Endodermal cell (in vitro differentiated cells): ENCODE measurements around the gene RBM17. TPM values are rescaled to one million over a fixed set of nuclear protein-coding genes. Genes with fewer than 3 reads are reported as not detected.

Experiments
- DNase-seq: peaks from one replicate; pipeline ENCODE4 v3.0.0-alpha.2; 2017
- H3K27ac ChIP-seq: 2 replicates; pipeline ENCODE4 v1.5.1; 2013; ENCODE audit warnings: mild to moderate bottlenecking, low read depth, low read length, moderate library complexity
- H3K27me3 ChIP-seq: 2 replicates; pipeline ENCODE4 v1.6.1; 2013; ENCODE audit warnings: mild to moderate bottlenecking, low read length, moderate library complexity; ENCODE audit not compliant: insufficient read depth, control insufficient read depth, poor library complexity, severe bottlenecking
- H3K36me3 ChIP-seq: 2 replicates; pipeline ENCODE4 v1.7.0; 2013; ENCODE audit warnings: mild to moderate bottlenecking, low read length, moderate library complexity; ENCODE audit not compliant: control insufficient read depth, insufficient read depth
- H3K4me1 ChIP-seq: one replicate; pipeline ENCODE4 v1.7.0; 2013; ENCODE audit warnings: low read length; ENCODE audit not compliant: control insufficient read depth, insufficient read depth
- H3K4me3 ChIP-seq: 2 replicates; pipeline ENCODE4 v1.5.1; 2013; ENCODE audit warnings: mild to moderate bottlenecking, low read length, moderate library complexity
- H3K9ac ChIP-seq: 2 replicates; pipeline ENCODE4 v1.6.1; 2013; ENCODE audit warnings: mild to moderate bottlenecking, low read length, moderate library complexity; ENCODE audit not compliant: poor library complexity, severe bottlenecking; ENCODE audit errors: extremely low read depth
- H3K9me3 ChIP-seq: 2 replicates; pipeline ENCODE4 v1.6.1; 2013; ENCODE audit warnings: mild to moderate bottlenecking, low read length, moderate library complexity; ENCODE audit not compliant: control insufficient read depth
- H3K27ac Mint-ChIP-seq: 2 replicates; pipeline ENCODE4 v1.8.0; 2020; ENCODE audit warnings: mixed read lengths
- H3K27me3 Mint-ChIP-seq: 2 replicates; pipeline ENCODE4 v1.8.0; 2021; ENCODE audit warnings: mild to moderate bottlenecking, mixed read lengths; ENCODE audit not compliant: insufficient read depth
- H3K36me3 Mint-ChIP-seq: 2 replicates; pipeline ENCODE4 v1.8.0; 2020; ENCODE audit warnings: low read depth, mixed read lengths
- H3K4me1 Mint-ChIP-seq: 2 replicates; pipeline ENCODE4 v1.8.0; 2020; ENCODE audit warnings: mixed read lengths
- H3K4me3 Mint-ChIP-seq: 2 replicates; pipeline ENCODE4 v1.8.0; 2020; ENCODE audit warnings: mild to moderate bottlenecking, moderate library complexity, mixed read lengths
- H3K9me3 Mint-ChIP-seq: 2 replicates; pipeline ENCODE4 v1.8.0; 2020; ENCODE audit warnings: mild to moderate bottlenecking, mixed read lengths
- WGBS, 2 experiments: methylation state at CpG; one replicate each; pipeline versions ENCODE4 v1.1.5 to v1.1.7; 2013; ENCODE audit warnings: missing lambda C conversion rate in 2 of 2, mixed read lengths in 1 of 2; ENCODE audit not compliant: insufficient coverage in 1 of 2, insufficient read length in 1 of 2; 5-methylcytosine and 5-hydroxymethylcytosine counted together
- total RNA-seq, 2 donors: library from RNA; stranded (reverse); fragmentation: NEBNext Ultra II Directional in 1 of 2; extraction: Animal tissue kit (Norgen Biotek cat#: 25700) in 1 of 2; gene quantifications; 2 replicates in 1 of 2; 3 replicates in 1 of 2; pipeline ENCODE4 v1.2.1, GENCODE V29; 2021
- TF ChIP-seq, protein P1 (sequence below): fragments of 200-600 bp; sonication (generic); conservative IDR thresholded peaks from 2 replicates; pipeline ENCODE4 v1.5.0; 2021; ENCODE audit warnings: antibody characterized with exemption, mild to moderate bottlenecking

RBM17 gene
- total RNA-seq, 2 donors from 2014 or later: 123 to 139 TPM

DNA sequence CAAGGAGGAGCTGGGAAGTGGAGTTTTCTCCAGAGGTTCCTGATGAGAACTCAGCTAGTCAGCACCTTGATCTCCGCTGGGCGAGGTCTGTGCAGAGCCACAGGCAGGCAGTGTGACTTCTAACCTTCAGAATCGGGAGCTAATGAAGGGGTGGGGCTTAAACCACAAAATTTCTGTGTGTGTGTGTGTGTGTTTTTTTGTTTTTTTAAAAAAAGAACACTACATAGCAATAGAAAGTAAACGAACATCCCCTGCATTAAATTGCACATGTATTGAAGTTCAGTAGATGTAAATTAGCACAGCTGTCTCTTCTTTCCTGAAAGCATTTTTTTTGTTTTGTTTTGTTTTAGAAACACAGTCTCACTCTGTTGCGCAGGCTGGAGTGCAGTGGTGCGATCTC lies 46.2 kb downstream of the RBM17 start:
- DNase-seq: no peak
- no peak overlapping the region for H3K4me3 Mint-ChIP-seq
- WGBS, 2 experiments: 88% methylated on average over 6 of the region's 6 CpGs; no CpG with 5 or more reads in 1 of the 2 experiments
- H3K9me3 ChIP-seq: no peaks in the 10 kb centered on the region
- TF ChIP-seq, protein P1, sequence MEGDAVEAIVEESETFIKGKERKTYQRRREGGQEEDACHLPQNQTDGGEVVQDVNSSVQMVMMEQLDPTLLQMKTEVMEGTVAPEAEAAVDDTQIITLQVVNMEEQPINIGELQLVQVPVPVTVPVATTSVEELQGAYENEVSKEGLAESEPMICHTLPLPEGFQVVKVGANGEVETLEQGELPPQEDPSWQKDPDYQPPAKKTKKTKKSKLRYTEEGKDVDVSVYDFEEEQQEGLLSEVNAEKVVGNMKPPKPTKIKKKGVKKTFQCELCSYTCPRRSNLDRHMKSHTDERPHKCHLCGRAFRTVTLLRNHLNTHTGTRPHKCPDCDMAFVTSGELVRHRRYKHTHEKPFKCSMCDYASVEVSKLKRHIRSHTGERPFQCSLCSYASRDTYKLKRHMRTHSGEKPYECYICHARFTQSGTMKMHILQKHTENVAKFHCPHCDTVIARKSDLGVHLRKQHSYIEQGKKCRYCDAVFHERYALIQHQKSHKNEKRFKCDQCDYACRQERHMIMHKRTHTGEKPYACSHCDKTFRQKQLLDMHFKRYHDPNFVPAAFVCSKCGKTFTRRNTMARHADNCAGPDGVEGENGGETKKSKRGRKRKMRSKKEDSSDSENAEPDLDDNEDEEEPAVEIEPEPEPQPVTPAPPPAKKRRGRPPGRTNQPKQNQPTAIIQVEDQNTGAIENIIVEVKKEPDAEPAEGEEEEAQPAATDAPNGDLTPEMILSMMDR: no peak
- no peak overlapping the region for H3K9ac ChIP-seq
- H3K27ac Mint-ChIP-seq: no peak overlapping the region
- H3K9me3 Mint-ChIP-seq: no peaks in the 10 kb centered on the region
- no peaks in the 10 kb centered on the region for H3K36me3 Mint-ChIP-seq
- no peaks in the 10 kb centered on the region for H3K36me3 ChIP-seq
- H3K27me3 Mint-ChIP-seq: peaks cover 16% of the 10 kb centered on the region
- H3K4me1 ChIP-seq: no peaks in the 10 kb centered on the region
- peaks cover 1% of the 10 kb centered on the region for H3K4me1 Mint-ChIP-seq
- no peak overlapping the region for H3K4me3 ChIP-seq
- H3K27ac ChIP-seq: no peak overlapping the region
- no peaks in the 10 kb centered on the region for H3K27me3 ChIP-seq

DNA sequence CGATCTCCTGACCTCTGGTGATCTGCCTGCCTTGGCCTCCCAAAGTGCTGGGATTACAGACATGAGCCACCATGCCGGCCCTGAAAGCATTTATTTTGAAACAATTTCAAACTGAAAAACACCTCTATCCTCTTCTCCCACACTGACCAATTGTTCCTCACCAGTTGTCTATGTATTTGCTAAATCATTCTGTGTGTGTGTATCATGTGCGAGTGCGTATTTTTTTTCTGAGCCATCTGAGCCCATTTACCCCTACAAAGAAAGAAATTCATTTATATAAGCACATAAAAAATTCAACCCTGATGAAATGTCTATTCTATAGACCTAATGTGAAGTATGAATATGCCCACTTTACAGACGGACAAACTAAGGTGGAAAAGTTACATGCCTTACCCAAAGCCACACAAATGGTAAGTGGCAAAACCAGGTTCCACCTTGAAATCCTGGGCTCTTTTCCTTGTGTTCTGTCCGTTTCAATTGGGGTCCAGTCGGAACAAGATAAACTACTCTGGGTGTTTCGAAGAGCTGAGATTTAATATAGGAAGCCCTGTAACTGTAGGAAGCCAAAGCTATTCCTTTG lies 46.8 kb downstream of the RBM17 start:
- H3K36me3 Mint-ChIP-seq: no peaks in the 10 kb centered on the region
- Histone ChIP-seq H3K27me3 (no peaks in the 10 kb centered on the region), H3K27ac (no peak overlapping the region), H3K4me3 (no peak overlapping the region), H3K9me3 (no peaks in the 10 kb centered on the region), H3K4me1 (peaks cover 4% of the 10 kb centered on the region), H3K36me3 (no peaks in the 10 kb centered on the region), H3K9ac (no peak overlapping the region)
- TF ChIP-seq, protein P1: no peak
- DNase-seq: no peak
- H3K4me3 Mint-ChIP-seq: no peak overlapping the region
- H3K4me1 Mint-ChIP-seq: peaks cover 4% of the 10 kb centered on the region
- H3K27me3 Mint-ChIP-seq: peaks cover 16% of the 10 kb centered on the region
- no peaks in the 10 kb centered on the region for H3K9me3 Mint-ChIP-seq
- 89 to 93% methylated on average over 3 to 7 of the region's 8 CpGs for WGBS, 2 experiments
- no peak overlapping the region for H3K27ac Mint-ChIP-seq

- H3K36me3 ChIP-seq: no peaks in the 10 kb centered on the region
- 71 to 77% methylated on average over 19 to 20 of the region's 20 CpGs for WGBS, 2 experiments
- no peak overlapping the region for H3K9ac ChIP-seq
- H3K9me3 Mint-ChIP-seq: no peaks in the 10 kb centered on the region
- peaks cover 23% of the 10 kb centered on the region for H3K27me3 Mint-ChIP-seq
- no peak overlapping the region for H3K4me3 Mint-ChIP-seq
- no peak overlapping the region for H3K27ac Mint-ChIP-seq
- H3K4me1 ChIP-seq: peaks cover 5% of the 10 kb centered on the region
- no peak overlapping the region for H3K27ac ChIP-seq
- no peak for DNase-seq
- H3K4me1 Mint-ChIP-seq: peaks cover 4% of the 10 kb centered on the region
- H3K36me3 Mint-ChIP-seq: no peaks in the 10 kb centered on the region
- H3K9me3 ChIP-seq: no peaks in the 10 kb centered on the region
- H3K4me3 ChIP-seq: no peak overlapping the region
- no peaks in the 10 kb centered on the region for H3K27me3 ChIP-seq
- TF ChIP-seq, protein P1: no peak
Measured at GRCh38 chr10:6136215-6137201, 47.7 kb downstream of the RBM17 start.
